GM12878 (cell line): Measurements from ENCODE around the gene ADCY5.

Experiments
- CBX5 ChIP-seq: sonication (generic); IDR thresholded peaks from 2 replicates; pipeline ENCODE4 v1.6.1; 2016; ENCODE audit warnings: low read depth, moderate library complexity, mild to moderate bottlenecking, inconsistent platforms
- CREB1 ChIP-seq: IDR thresholded peaks from 2 replicates; pipeline ENCODE4 v1.6.1; 2012; ENCODE audit warnings: low read depth, mild to moderate bottlenecking, inconsistent platforms
- CTCF ChIP-seq, 3 experiments: IDR thresholded peaks in 2 of 3; conservative IDR thresholded peaks in 1 of 3; 2 replicates each; pipeline ENCODE4 v1.5.1; 2011; ENCODE audit warnings: low read depth in 3 of 3, low read length in 3 of 3, mild to moderate bottlenecking in 3 of 3, control low read depth in 2 of 3, moderate library complexity in 2 of 3, inconsistent platforms in 1 of 3, mixed read lengths in 1 of 3; ENCODE audit not compliant: control insufficient read depth in 2 of 3, insufficient read depth in 1 of 3; ENCODE audit errors: extremely low read depth in 1 of 3
- EZH2 ChIP-seq: IDR thresholded peaks from 2 replicates; pipeline ENCODE4 v1.6.1; 2012; ENCODE audit warnings: low read depth, mild to moderate bottlenecking, control low read depth, inconsistent platforms, low read length, borderline replicate concordance; ENCODE audit not compliant: control insufficient read depth
- NFYB ChIP-seq: IDR thresholded peaks from 2 replicates; pipeline ENCODE4 v1.6.1; 2011; ENCODE audit warnings: low read depth, mild to moderate bottlenecking, low read length, improper control_type of control experiment, moderate library complexity; ENCODE audit not compliant: insufficient read depth
- POLR2A ChIP-seq: IDR thresholded peaks from 2 replicates; pipeline ENCODE4 v1.6.1; 2011; ENCODE audit warnings: low read depth, mild to moderate bottlenecking, low read length
- RFX5 ChIP-seq: IDR thresholded peaks from 2 replicates; pipeline ENCODE4 v1.6.1; 2011; ENCODE audit warnings: low read depth, low read length, improper control_type of control experiment
- SREBF1 ChIP-seq: IDR thresholded peaks from 2 replicates; pipeline ENCODE4 v1.6.1; 2012; ENCODE audit warnings: mild to moderate bottlenecking, low read length
- TF ChIP-seq, protein P1 (sequence below): IDR thresholded peaks from 2 replicates; pipeline ENCODE4 v1.6.1; 2012; ENCODE audit warnings: mild to moderate bottlenecking, low read depth, low read length
- TF ChIP-seq, protein P2 (sequence below): fragments of 150-350 bp; IDR thresholded peaks from 2 replicates; pipeline ENCODE4 v1.6.1; 2016; ENCODE audit warnings: low read depth, low read length

GRCh38 chr3:123290962-123291361 is 157.9 kb downstream of the ADCY5 start:
- TF ChIP-seq EZH2 (no peak), NFYB (no peak), POLR2A (no peak), CTCF (IDR thresholded peaks at IDR 0.05 in 2 of 3, conservative IDR thresholded peaks at IDR 0.05 in 1 of 3; ENCODE audit: control insufficient read depth in 2 of 3, extremely low read depth in 1 of 3, insufficient read depth in 1 of 3, low read depth in 3 of 3, low read length in 3 of 3) (no peak), SREBF1 (no peak), CBX5 (no peak), RFX5 (no peak), CREB1 (no peak)
- TF ChIP-seq, protein P1, sequence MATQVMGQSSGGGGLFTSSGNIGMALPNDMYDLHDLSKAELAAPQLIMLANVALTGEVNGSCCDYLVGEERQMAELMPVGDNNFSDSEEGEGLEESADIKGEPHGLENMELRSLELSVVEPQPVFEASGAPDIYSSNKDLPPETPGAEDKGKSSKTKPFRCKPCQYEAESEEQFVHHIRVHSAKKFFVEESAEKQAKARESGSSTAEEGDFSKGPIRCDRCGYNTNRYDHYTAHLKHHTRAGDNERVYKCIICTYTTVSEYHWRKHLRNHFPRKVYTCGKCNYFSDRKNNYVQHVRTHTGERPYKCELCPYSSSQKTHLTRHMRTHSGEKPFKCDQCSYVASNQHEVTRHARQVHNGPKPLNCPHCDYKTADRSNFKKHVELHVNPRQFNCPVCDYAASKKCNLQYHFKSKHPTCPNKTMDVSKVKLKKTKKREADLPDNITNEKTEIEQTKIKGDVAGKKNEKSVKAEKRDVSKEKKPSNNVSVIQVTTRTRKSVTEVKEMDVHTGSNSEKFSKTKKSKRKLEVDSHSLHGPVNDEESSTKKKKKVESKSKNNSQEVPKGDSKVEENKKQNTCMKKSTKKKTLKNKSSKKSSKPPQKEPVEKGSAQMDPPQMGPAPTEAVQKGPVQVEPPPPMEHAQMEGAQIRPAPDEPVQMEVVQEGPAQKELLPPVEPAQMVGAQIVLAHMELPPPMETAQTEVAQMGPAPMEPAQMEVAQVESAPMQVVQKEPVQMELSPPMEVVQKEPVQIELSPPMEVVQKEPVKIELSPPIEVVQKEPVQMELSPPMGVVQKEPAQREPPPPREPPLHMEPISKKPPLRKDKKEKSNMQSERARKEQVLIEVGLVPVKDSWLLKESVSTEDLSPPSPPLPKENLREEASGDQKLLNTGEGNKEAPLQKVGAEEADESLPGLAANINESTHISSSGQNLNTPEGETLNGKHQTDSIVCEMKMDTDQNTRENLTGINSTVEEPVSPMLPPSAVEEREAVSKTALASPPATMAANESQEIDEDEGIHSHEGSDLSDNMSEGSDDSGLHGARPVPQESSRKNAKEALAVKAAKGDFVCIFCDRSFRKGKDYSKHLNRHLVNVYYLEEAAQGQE, result no peak
- TF ChIP-seq, protein P2, sequence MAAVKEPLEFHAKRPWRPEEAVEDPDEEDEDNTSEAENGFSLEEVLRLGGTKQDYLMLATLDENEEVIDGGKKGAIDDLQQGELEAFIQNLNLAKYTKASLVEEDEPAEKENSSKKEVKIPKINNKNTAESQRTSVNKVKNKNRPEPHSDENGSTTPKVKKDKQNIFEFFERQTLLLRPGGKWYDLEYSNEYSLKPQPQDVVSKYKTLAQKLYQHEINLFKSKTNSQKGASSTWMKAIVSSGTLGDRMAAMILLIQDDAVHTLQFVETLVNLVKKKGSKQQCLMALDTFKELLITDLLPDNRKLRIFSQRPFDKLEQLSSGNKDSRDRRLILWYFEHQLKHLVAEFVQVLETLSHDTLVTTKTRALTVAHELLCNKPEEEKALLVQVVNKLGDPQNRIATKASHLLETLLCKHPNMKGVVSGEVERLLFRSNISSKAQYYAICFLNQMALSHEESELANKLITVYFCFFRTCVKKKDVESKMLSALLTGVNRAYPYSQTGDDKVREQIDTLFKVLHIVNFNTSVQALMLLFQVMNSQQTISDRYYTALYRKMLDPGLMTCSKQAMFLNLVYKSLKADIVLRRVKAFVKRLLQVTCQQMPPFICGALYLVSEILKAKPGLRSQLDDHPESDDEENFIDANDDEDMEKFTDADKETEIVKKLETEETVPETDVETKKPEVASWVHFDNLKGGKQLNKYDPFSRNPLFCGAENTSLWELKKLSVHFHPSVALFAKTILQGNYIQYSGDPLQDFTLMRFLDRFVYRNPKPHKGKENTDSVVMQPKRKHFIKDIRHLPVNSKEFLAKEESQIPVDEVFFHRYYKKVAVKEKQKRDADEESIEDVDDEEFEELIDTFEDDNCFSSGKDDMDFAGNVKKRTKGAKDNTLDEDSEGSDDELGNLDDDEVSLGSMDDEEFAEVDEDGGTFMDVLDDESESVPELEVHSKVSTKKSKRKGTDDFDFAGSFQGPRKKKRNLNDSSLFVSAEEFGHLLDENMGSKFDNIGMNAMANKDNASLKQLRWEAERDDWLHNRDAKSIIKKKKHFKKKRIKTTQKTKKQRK, result no peak
